AG10803 (cell line): ENCODE results near the gene YES1.
"Not testable (repeated sequence)": the region's sequence is repeated elsewhere in the genome, so short reads cannot be mapped to it uniquely, and the experiment has no call there.

ENCODE experiments used
- DNase-seq: peaks from one replicate; pipeline ENCODE4 v3.0.0; 2010; ENCODE audit warnings: low read depth
- H3K4me3 ChIP-seq: 2 replicates; pipeline ENCODE4 v1.5.1; 2011; ENCODE audit warnings: mild to moderate bottlenecking, low read length, control low read depth
- CTCF ChIP-seq: conservative IDR thresholded peaks from 2 replicates; pipeline ENCODE4 v1.5.1; 2011; ENCODE audit warnings: mild to moderate bottlenecking, low read length, control low read depth, inconsistent platforms

Gene YES1

GRCh38 chr18:686339-687111 lies 125.5 kb downstream of the YES1 start:
- no peak overlapping the region for H3K4me3 ChIP-seq
- DNase-seq: no peak
- TF ChIP-seq CTCF: no peak

GRCh38 chr18:685438-685837 lies 126.6 kb downstream of the YES1 start:
- no peak overlapping the region for H3K4me3 ChIP-seq
- no peak for DNase-seq
- no peak for TF ChIP-seq CTCF

- no peak for DNase-seq
- H3K4me3 ChIP-seq: no peak overlapping the region
- TF ChIP-seq CTCF: no peak
These were observed 128.5 kb downstream of the YES1 start for GRCh38 chr18:683531-683930.

GRCh38 chr18:682833-683232 lies 129.2 kb downstream of the YES1 start:
- no peak for TF ChIP-seq CTCF
- H3K4me3 ChIP-seq: no peak overlapping the region

GRCh38 chr18:682416-682815 lies 129.6 kb downstream of the YES1 start:
- not testable (repeated sequence) for DNase-seq

More at GRCh38 chr18:682833-683232, 129.2 kb downstream of the YES1 start:
- no peak for DNase-seq

GRCh38 chr18:681985-682384 lies 130.1 kb downstream of the YES1 start:
- H3K4me3 ChIP-seq: no peak overlapping the region
- TF ChIP-seq CTCF: no peak
- DNase-seq: no peak

More at GRCh38 chr18:682416-682815, 129.6 kb downstream of the YES1 start:
- not testable (repeated sequence) for H3K4me3 ChIP-seq

- no peak overlapping the region for H3K4me3 ChIP-seq
- no peak for TF ChIP-seq CTCF
- DNase-seq: no peak
These were observed 131.7 kb downstream of the YES1 start for GRCh38 chr18:680392-680791.
